SK-N-SH treated with all-trans-retinoic acid at 6 μM for 48 hours (cell line): ENCODE data around the gene CDK15.

Experiments
- ATAC-seq: fragments of 200-7000 bp; cut with Tn5 transposase; 3 replicates; pipeline ENCODE4 v1.9.1; 2020; ENCODE audit warnings: mild to moderate bottlenecking, moderate library complexity
- ARNTL ChIP-seq: fragments of 450-650 bp; formaldehyde crosslinking; IDR thresholded peaks from 2 replicates; pipeline ENCODE4 v1.5.0; 2020; ENCODE audit warnings: low read depth, mild to moderate bottlenecking, moderate library complexity, borderline replicate concordance
- BACH2 ChIP-seq: fragments of 250-450 bp; sonication (Bioruptor Pico); IDR thresholded peaks from 2 replicates; pipeline ENCODE4 v1.9.0; 2021; ENCODE audit warnings: mild to moderate bottlenecking, borderline replicate concordance
- CREB5 ChIP-seq: fragments of 250-450 bp; sonication (Bioruptor Pico); IDR thresholded peaks from 2 replicates; pipeline ENCODE4 v1.5.1; 2020; ENCODE audit warnings: low read depth, mild to moderate bottlenecking, moderate library complexity
- ESRRG ChIP-seq: fragments of 250-450 bp; sonication (Bioruptor Pico); IDR thresholded peaks from 2 replicates; pipeline ENCODE4 v1.6.1; 2021; ENCODE audit warnings: mild to moderate bottlenecking
- ISL1 ChIP-seq: fragments of 250-450 bp; sonication (Bioruptor Pico); IDR thresholded peaks from 2 replicates; pipeline ENCODE4 v2.1.2; 2022; ENCODE audit warnings: mild to moderate bottlenecking, moderate library complexity
- OSR1 ChIP-seq: fragments of 250-450 bp; sonication (Bioruptor Pico); IDR thresholded peaks from 2 replicates; pipeline ENCODE4 v1.8.0; 2022; ENCODE audit warnings: moderate library complexity, mild to moderate bottlenecking, inconsistent platforms
- POU6F1 ChIP-seq: fragments of 250-450 bp; sonication (Bioruptor Pico); IDR thresholded peaks from 2 replicates; pipeline ENCODE4 v1.8.0; 2021; ENCODE audit warnings: low read depth, mild to moderate bottlenecking, moderate library complexity, borderline replicate concordance
- PPARA ChIP-seq: fragments of 250-450 bp; sonication (Bioruptor Pico); IDR thresholded peaks from 2 replicates; pipeline ENCODE4 v1.5.0; 2020; ENCODE audit warnings: mild to moderate bottlenecking, borderline replicate concordance
- RARB ChIP-seq: fragments of 250-450 bp; sonication (Bioruptor Pico); IDR thresholded peaks from 2 replicates; pipeline ENCODE4 v1.8.0; 2021; ENCODE audit warnings: mild to moderate bottlenecking, moderate library complexity
- SNAI2 ChIP-seq: fragments of 250-450 bp; sonication (Bioruptor Pico); IDR thresholded peaks from 2 replicates; pipeline ENCODE4 v1.5.0; 2020; ENCODE audit warnings: mild to moderate bottlenecking, moderate library complexity
- TCF4 ChIP-seq: fragments of 250-450 bp; sonication (Bioruptor Pico); IDR thresholded peaks from 2 replicates; pipeline ENCODE4 v1.8.0; 2021; ENCODE audit warnings: mild to moderate bottlenecking, moderate library complexity, borderline replicate concordance
- TOX ChIP-seq: fragments of 250-450 bp; sonication (Bioruptor Pico); IDR thresholded peaks from 2 replicates; pipeline ENCODE4 v1.8.0; 2021; ENCODE audit warnings: mild to moderate bottlenecking, moderate library complexity, borderline replicate concordance
- ZFP3 ChIP-seq: fragments of 250-450 bp; sonication (Bioruptor Pico); IDR thresholded peaks from 2 replicates; pipeline ENCODE4 v1.5.0; 2020; ENCODE audit warnings: mild to moderate bottlenecking, moderate library complexity
- ZNF565 ChIP-seq: fragments of 450-650 bp; formaldehyde crosslinking; conservative IDR thresholded peaks from 2 replicates; pipeline ENCODE4 v1.5.0; 2020; ENCODE audit warnings: low read depth, mild to moderate bottlenecking, moderate library complexity
- ZNF70 ChIP-seq: fragments of 450-650 bp; formaldehyde crosslinking; IDR thresholded peaks from 2 replicates; pipeline ENCODE4 v1.5.0; 2020; ENCODE audit warnings: mild to moderate bottlenecking, moderate library complexity
- ZNF8 ChIP-seq: fragments of 450-650 bp; formaldehyde crosslinking; IDR thresholded peaks from 2 replicates; pipeline ENCODE4 v1.5.0; 2020; ENCODE audit warnings: mild to moderate bottlenecking, moderate library complexity
- TF ChIP-seq, protein P1 (sequence below): fragments of 250-450 bp; sonication (Bioruptor Pico); IDR thresholded peaks from 2 replicates; pipeline ENCODE4 v1.8.0; 2020; ENCODE audit warnings: mild to moderate bottlenecking, moderate library complexity, borderline replicate concordance
- TF ChIP-seq, protein P2 (sequence below): fragments of 250-450 bp; sonication (Bioruptor Pico); IDR thresholded peaks from 2 replicates; pipeline ENCODE4 v1.5.1; 2021; ENCODE audit warnings: mild to moderate bottlenecking, moderate library complexity

Gene CDK15

GRCh38 chr2:201938156-201938775 lies 131.9 kb downstream of the CDK15 start:
- ATAC-seq: peak; percentile 40; the same call in 1 of the 3 replicates
- no peak for TF ChIP-seq POU6F1 (CRISPR knock-in tag)
- no peak for TF ChIP-seq OSR1 (CRISPR knock-in tag)
- TF ChIP-seq BACH2 (CRISPR knock-in tag): no peak
- no peak for TF ChIP-seq ZNF565 (CRISPR knock-in tag)
- no peak for TF ChIP-seq ZFP3
- TF ChIP-seq ESRRG (CRISPR knock-in tag): no peak
- TF ChIP-seq, protein P1, sequence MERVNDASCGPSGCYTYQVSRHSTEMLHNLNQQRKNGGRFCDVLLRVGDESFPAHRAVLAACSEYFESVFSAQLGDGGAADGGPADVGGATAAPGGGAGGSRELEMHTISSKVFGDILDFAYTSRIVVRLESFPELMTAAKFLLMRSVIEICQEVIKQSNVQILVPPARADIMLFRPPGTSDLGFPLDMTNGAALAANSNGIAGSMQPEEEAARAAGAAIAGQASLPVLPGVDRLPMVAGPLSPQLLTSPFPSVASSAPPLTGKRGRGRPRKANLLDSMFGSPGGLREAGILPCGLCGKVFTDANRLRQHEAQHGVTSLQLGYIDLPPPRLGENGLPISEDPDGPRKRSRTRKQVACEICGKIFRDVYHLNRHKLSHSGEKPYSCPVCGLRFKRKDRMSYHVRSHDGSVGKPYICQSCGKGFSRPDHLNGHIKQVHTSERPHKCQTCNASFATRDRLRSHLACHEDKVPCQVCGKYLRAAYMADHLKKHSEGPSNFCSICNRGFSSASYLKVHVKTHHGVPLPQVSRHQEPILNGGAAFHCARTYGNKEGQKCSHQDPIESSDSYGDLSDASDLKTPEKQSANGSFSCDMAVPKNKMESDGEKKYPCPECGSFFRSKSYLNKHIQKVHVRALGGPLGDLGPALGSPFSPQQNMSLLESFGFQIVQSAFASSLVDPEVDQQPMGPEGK: no peak

GRCh38 chr2:201938781-201939180 lies 132.4 kb downstream of the CDK15 start:
- no peak for TF ChIP-seq BACH2 (CRISPR knock-in tag)
- ATAC-seq: no peak

GRCh38 chr2:201939453-201939941 lies 133.2 kb downstream of the CDK15 start:
- no peak for TF ChIP-seq ARNTL (CRISPR knock-in tag)
- TF ChIP-seq SNAI2 (CRISPR knock-in tag): no peak
- ATAC-seq: no peak

DNA sequence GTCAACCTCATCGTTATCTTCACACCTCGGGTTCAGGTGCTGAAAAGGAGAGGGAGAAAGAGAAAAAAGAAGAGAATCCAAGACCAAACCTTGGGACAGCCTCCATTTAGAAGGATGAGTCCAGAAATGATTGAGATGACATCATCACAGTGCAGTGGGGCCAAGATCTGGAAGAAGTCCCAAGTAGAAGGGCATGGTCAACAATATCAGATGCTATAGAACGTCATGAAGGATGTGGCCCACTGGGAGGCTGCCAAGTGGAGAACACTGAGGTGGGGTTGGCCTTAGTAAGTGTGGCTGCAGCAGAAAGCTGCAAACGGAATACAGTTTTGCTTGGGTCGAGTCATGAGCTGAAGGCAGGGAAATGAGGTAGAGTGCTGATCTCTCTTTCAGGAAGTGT lies 136.2 kb downstream of the CDK15 start:
- no peak for ATAC-seq
- TF ChIP-seq ZNF565 (CRISPR knock-in tag) (no peak), ZNF8 (CRISPR knock-in tag) (no peak), ISL1 (CRISPR knock-in tag) (no peak), ZFP3 (no peak), OSR1 (CRISPR knock-in tag) (no peak), ESRRG (CRISPR knock-in tag) (no peak), RARB (CRISPR knock-in tag) (no peak), TCF4 (CRISPR knock-in tag) (no peak), SNAI2 (CRISPR knock-in tag) (no peak), ZNF70 (no peak), POU6F1 (CRISPR knock-in tag) (no peak), PPARA (no peak), CREB5 (CRISPR knock-in tag) (no peak), TOX (CRISPR knock-in tag) (no peak)
- TF ChIP-seq, protein P2, sequence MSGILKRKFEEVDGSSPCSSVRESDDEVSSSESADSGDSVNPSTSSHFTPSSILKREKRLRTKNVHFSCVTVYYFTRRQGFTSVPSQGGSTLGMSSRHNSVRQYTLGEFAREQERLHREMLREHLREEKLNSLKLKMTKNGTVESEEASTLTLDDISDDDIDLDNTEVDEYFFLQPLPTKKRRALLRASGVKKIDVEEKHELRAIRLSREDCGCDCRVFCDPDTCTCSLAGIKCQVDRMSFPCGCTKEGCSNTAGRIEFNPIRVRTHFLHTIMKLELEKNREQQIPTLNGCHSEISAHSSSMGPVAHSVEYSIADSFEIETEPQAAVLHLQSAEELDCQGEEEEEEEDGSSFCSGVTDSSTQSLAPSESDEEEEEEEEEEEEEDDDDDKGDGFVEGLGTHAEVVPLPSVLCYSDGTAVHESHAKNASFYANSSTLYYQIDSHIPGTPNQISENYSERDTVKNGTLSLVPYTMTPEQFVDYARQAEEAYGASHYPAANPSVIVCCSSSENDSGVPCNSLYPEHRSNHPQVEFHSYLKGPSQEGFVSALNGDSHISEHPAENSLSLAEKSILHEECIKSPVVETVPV (CRISPR knock-in tag): no peak
- TF ChIP-seq, all 23 proteins: peak for 0
